ENCODE measurements around the gene SLC25A21. TPM values are rescaled to one million over a fixed set of nuclear protein-coding genes. Genes with fewer than 3 reads are reported as not detected.

SLC25A21 gene
- polyA plus RNA-seq, 3 donors: 0.24 to 0.54 (median 0.34) TPM

DNA sequence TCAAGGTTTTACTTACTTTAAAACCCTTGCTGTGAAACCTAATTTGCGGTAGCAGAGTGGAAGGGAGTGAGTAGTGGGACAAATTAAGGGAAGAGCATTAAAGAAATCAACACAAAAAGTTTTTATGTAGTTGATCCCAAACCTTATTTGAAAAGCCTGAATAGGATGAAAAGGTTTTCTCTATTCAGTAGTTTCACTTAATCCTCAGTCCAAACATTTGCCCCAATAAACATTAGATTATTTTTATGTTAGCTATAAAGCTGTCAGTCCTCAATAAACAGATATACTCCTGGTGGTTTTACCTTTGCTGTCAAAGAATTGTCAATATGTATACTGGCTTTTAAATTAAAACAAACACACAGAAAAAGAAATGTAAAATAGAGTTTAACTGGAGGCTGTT is 374.8 kb downstream of the SLC25A21 start:
- no peak overlapping the region for H3K27ac ChIP-seq (ENCODE audit: low read depth, low read length)
- WGBS, 3 donors: 73 to 74% (median 74%) methylated on average over 1 of the region's 1 CpG

DNA sequence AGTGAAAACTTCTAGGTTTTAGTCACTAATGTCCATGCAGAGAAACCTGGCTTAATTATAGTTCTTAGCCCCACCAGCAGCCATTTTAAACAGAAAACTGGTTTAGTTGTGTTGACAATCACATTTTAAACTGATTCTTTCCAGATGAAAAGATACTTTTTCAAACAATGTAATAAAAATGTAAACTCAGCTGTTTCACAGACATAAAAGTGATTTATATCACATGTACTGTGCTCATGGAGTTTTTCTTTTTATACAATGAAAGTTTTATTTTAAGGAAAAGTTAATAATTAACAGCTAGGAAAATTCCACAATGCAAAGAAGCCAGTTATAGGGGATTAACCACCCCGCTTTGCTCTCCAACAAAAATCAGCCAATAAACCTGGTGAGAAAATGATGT is 381.0 kb downstream of the SLC25A21 start:
- H3K27ac ChIP-seq (ENCODE audit: low read depth, low read length): no peak overlapping the region
- 51 to 85% (median 68%) methylated on average over 1 of the region's 1 CpG for WGBS, 3 donors

DNA sequence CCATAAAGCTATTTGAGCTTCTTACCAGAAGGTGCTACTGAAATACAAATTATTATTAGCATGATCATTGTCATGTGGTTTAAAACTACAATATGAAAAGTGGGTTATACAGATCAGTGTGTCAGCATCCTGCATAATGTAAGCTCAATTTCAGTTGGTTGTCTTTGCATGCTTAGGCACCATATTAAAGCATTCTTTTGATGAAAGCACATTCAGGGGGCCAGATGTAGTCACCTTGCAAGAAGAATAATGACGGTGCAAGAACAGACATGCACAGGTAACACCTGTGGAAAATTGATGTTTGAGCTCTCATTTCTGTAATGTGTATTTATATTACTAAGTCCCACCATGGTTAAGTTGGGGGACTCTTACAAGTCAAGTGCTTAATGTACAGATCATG is 386.9 kb downstream of the SLC25A21 start:
- no peak overlapping the region for H3K27ac ChIP-seq (ENCODE audit: low read depth, low read length)
- WGBS, 3 donors: 60 to 96% (median 81%) methylated on average over 1 of the region's 1 CpG

DNA sequence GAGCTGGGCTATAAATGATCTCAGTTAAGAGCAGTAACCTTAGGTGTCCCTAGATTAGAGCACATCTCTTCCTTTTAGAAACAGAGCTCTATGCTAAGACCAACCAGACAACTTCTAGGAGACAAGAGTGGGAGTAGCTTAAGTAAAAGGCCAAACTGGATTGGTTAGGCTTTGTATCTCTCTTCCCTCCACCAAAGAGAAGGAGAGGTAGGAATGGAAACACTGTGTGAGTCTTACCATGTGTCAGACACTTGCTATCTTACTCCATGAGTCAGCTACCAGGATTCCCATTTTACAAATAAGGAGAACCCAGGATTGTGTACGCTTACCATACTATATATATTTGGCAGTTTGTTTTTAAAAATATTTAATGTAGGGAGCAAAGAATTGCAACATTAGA is 387.9 kb downstream of the SLC25A21 start:
- WGBS, 3 donors: 75 to 92% (median 90%) methylated on average over 1 of the region's 1 CpG
- H3K27ac ChIP-seq (ENCODE audit: low read depth, low read length): no peak overlapping the region

DNA sequence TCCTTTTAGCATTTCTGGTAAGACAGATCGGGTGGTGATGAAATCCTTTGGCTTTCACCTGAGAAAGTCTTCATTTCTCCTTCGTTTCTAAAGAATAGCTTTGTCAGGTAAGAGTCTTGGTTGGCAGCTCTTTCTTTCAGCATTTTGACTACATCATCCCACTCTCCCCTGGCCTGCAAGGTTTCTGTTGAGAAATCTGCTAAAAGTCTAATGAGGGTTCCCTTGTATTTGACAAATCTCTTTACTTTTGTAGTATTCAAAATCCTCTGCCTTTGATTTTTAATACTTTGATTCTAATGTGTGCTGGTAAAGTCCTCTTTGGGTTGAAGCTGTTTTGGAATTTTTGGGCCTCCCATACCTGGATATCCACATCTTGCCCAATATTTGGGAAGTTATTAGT is 390.5 kb downstream of the SLC25A21 start:
- no peak overlapping the region for H3K27ac ChIP-seq (ENCODE audit: low read depth, low read length)
- 86 to 90% (median 89%) methylated on average over 2 of the region's 2 CpGs for WGBS, 3 donors

DNA sequence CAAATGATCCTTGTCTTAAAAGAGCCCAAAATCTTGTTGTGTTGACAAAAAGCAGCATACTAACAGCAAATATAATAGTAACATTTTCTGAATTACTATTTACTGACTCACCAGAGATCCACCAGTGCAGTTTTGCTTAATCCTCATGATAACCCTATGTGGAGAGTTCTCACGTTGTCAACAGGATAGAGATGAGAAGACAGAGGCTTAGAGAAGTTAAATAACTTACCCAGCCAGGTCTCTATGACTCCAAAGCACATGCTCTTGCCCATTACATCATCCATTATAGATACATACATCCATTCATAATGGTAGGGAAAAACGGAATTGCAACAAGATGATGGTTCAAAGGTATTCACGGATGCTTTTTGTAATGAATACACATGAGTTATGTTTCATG is 398.8 kb downstream of the SLC25A21 start:
- no peak overlapping the region for H3K27ac ChIP-seq (ENCODE audit: low read depth, low read length)
- WGBS, 3 donors: 53 to 78% (median 76%) methylated on average over 3 of the region's 3 CpGs

DNA sequence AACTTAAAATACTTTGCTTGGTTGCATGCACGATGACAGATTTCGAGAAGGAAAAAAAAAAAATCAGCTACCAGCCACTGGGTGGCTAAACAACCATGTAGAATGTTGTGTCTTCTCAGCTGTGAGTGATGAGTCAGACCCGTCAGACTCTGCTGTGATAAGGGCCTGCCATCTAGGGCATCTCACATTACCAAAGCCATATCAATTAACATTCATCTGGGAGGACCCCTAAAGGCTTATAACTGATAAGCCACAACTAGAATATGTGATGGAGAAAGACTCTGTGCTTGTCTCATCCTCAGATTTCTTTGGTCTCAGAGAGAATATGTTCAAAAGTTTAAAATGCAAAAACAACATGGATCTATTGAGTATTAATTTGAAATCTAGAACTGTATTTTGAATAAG is 399.3 kb downstream of the SLC25A21 start:
- no peak overlapping the region for H3K27ac ChIP-seq (ENCODE audit: low read depth, low read length)
- WGBS, 3 donors: 33 to 66% (median 44%) methylated on average over 3 of the region's 3 CpGs

DNA sequence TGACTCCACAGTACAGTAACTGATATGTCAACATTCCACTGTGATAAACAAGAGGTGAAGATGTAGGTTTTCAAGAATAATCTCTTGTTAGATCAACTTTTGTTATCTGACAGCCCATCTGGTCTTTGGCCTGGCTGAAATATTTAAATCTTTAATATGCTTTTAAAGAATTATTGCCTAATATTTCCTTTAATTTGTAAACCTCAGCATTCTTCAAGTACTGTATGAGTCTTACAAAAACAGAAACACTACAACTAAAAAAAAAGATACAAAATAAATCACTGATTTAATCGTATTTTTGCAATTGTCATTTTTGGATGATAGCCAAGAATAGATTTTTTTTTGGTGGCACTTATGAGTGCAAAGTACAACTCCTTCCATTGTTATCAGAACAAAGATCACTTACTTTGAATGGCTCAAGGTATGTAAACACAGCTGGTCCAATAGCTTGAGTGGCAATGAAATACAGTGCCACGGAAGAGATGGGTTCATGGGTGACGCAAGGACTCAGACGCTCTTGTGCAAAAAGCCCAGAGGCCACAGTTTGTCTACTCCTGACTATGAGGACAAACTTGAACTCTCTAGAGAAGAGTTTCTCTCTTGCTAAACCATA is 401.3 kb downstream of the SLC25A21 start:
- H3K27ac ChIP-seq (ENCODE audit: low read depth, low read length): no peak overlapping the region

DNA sequence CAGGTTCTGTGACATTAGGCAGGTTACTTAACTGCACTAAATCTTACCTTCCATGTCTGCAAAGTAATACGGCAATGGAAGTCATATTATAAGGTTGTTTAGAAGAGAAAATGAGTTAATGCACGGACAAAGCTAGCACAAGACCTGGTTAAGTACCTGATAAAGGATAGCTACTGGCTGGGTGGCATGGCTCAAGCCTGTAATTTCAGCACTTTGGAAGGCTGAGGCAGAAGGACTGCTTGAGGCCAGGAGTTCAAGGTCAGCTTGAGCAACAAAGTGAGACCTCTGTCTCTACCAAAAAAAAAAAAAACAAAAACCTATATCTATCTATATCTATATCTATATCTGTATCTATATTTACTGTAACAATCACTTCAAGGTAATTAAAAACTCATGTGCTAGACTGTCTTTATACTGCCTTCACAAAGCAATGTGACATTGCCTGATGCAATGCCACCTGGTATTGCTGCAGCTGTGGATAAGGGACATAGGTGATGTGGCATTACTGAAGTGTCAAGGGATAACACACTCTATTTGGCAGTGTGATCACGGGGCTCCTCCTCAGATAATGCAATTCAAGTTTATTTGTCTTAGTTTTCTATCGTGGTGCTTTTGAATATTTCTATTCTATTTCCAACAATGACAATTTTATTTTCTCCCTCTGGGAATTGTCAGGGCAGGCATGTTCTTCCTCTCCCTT is 403.6 kb downstream of the SLC25A21 start:
- H3K27ac ChIP-seq (ENCODE audit: low read depth, low read length): no peak overlapping the region
- WGBS, 3 donors: 66 to 82% (median 73%) methylated on average over 4 of the region's 4 CpGs

More for the DNA sequence above, 401.3 kb downstream of the SLC25A21 start:
- WGBS, 3 donors: 35 to 59% (median 56%) methylated on average over 4 of the region's 4 CpGs

DNA sequence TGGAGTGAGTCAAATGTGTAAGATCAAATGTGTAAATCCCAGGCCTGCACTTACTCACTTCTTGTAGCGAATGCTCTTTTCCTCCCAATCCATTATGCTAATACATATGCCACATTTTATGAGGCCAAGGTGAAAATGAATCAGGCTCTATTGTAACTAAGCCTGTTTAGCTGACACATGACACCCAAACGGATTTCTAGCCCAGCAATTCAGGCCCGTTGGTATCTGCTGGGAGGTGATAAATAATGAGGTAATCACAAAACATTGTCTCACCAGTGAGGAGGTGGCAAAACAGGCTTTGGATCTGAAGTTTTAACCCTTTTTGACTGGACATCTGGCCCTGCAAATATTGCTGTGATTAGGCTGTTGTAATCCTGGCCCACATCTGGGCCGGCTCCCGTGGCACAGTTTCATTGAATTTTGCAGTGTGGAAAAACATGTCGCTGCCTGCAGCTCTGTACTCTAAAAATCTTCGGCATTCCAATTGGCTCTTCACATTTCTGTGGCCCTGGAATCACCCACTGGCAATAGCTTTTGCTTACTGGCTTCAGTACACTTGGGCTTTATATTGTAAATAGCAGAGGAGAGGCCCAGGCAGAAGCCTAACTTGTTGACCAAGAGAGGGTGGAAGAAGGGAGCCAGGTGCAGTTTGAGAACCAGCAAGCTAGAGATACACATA is 404.7 kb downstream of the SLC25A21 start:
- WGBS, 3 donors: 40 to 56% (median 54%) methylated on average over 7 of the region's 7 CpGs
- no peak overlapping the region for H3K27ac ChIP-seq (ENCODE audit: low read depth, low read length)

DNA sequence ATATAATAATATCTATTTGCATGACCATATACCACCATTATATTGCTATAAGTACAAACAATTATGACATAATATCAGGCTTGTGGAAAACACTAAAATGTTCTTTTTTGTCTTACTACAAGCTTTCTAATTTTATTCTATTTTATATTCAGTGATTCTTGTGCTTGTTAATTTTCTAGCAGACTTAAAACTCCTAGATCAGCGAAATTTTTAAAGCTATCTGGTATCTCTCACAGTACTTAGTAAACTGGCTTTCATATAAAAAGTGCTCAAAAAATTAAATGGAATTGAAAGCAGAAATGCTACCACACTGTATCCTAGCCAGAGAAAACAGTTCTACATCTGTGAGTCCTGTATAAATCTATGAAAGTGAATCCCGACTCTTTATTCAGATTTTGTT is 405.4 kb downstream of the SLC25A21 start:
- 65 to 77% (median 76%) methylated on average over 2 of the region's 2 CpGs for WGBS, 3 donors
- H3K27ac ChIP-seq (ENCODE audit: low read depth, low read length): no peak overlapping the region

DNA sequence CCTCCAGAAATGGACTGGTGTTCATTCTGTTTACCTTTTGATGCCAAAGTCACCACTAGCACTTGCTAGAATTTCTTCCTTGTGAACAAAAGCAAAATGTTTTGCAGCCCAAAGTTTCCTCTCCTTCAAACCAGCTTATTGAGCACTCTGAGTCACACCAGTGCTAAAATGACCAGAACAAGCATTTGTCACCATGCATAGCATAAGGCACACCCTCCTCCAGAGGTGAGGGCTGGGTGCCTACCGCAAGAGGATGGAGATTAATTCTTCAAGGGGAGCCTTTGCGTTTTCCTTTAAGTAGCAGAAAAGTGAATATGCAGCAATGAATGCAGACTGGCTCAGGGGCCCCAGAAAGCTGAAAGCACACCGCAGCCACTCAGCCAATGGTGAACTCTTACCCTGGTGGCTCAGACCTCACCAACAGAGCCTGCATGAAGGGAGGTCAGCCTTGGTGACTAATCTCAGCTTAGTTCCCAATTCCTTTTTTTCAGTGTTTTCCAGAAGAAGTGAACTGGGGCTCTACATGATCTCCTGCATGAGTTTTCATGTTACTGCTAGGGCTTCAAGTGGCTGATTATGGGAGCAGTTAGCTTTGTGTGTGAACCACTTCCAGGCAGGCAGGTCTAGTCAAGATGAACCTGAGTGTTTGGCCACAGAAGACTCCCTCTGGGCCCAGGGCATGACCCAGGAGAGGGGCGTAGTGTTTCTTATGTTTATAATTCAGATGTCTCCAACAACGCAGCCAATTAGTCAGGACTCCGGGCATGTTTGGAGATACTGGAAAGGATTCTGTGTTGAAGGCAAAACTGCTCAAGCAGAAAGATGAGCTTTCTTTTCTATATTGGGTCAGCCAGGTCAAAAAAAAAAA is 414.4 kb downstream of the SLC25A21 start:
- WGBS, 3 donors: 68 to 79% (median 77%) methylated on average over 6 of the region's 6 CpGs
- no peak overlapping the region for H3K27ac ChIP-seq (ENCODE audit: low read depth, low read length)

DNA sequence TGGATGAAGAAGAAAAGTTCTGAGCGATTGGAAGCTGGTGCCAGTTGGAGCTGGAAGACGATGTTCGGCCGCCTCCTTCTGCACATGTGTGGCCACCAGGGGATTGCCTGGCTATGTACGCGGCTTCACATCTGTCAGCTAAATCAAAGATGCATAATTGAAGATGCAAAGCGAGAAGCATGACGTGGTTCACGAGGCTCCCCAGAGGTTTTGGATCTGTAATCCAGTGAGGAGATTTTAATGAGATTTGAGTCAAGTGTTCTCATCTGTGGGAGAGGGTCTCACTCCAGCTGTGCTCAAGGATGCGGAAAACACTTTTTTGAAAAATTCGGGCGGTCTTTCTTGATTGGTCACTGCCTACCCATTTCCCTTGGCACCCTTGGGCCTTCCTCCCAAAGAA is 416.2 kb downstream of the SLC25A21 start:
- H3K27ac ChIP-seq (ENCODE audit: low read depth, low read length): no peak overlapping the region
- 83 to 90% (median 87%) methylated on average over 12 of the region's 12 CpGs for WGBS, 3 donors

DNA sequence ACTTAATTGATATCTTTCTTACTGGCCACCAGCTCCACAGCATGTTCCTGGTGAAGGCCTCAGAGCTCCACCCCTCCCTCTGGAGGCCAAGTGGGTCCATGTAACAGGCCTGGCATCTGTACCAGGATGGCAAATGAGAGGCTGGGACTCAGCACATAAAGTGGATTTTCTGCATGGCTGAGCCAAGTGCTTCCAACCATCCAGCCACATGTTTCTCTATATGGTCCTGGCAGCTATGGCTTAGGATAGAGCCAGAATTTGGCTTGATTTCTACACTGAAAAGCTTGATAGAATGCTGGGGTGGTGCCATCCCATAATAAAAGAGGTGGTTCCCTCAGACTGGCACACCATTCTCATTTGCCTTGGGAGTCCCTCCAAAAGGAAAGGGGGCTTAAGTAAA is 416.6 kb downstream of the SLC25A21 start:
- no peak overlapping the region for H3K27ac ChIP-seq (ENCODE audit: low read depth, low read length)

DNA sequence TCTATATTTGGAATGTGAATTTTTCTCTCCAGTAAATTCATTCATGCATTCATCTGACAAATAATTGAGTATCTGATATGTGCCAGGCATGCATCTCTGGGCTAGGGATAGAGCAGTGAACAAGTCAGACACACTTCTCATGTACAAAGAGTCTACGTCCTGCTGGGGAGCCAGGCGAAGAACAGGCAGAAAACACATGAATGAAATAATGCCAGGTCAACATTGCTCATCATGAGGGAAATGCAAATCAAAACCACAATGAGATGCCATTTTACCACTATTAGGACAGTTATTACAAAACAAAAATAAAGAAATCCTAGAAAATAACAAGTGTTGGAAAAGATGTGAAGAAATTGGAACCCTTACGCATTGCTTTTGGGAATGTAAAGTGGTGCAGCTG is 420.5 kb downstream of the SLC25A21 start:
- WGBS, 3 donors: 91 to 93% (median 93%) methylated on average over 3 of the region's 3 CpGs
- H3K27ac ChIP-seq (ENCODE audit: low read depth, low read length): no peak overlapping the region

DNA sequence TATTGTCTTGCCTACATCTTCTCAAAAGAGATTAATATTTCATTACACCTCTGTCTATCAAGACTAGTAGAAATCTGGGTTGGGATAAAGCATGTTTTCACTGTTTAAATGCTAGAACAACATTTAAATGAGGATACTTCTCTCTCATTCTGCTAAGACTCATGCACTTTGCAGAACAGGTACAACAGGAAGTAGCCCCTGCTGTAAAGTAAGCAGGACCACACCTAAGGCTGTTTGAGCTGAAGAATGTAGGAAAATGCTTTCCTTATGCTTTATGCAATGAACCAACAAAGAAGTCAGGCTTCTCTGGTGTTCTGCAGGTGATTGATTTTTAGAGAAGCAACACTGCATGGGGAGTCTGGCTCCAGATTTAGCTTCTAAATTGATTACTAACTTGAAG is 421.3 kb downstream of the SLC25A21 start:
- H3K27ac ChIP-seq (ENCODE audit: low read depth, low read length): no peak overlapping the region

DNA sequence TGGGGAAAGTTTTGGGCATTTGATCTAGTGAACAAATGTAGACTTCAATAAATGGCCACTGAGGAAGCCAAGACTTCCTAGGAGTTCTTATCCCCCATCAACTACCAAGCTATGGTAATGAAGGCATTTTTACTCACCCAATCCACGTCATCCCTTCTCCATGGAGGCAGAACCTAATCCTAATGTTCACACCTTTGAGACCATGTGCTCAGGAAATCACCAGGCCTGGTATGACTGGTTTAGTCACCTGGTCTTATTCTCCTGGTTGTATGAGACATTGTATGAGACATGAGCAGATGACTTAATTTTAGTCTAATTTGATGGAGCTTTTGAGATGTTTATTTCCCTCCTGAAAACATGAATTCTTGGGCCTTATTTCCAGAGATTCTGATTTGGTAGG is 422.2 kb downstream of the SLC25A21 start:
- H3K27ac ChIP-seq (ENCODE audit: low read depth, low read length): no peak overlapping the region
- 64 to 68% (median 66%) methylated on average over 1 of the region's 1 CpG for WGBS, 3 donors

DNA sequence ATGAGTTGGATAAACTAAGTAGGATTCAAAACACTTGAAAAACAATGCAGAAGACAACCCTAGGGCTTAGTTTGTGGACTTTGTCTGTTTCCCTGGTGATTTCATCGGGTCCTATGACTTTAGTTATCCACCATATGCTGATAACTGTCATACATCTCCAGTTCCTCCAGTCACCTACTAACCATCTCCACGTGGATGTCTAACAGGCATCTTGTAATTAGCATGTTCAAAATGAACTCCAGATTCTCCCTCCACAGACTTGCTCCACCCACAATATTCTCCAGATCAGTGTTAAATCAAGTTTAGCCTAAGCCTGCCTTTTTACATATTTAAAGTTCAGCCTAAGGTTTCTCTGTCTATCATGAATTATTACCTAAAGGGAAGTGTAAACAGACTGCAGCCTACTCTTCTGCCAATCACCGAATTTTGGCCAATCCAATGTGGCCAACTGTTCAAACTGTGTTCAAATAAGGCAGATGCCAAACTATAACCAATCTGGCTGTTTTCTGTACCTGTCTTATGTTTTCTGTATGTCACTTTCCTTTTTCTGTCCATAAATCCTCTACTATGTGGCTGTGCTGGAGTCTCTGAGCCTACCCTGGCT is 423.7 kb downstream of the SLC25A21 start:
- no peak overlapping the region for H3K27ac ChIP-seq (ENCODE audit: low read depth, low read length)
- WGBS, 3 donors: 60 to 69% (median 69%) methylated on average over 3 of the region's 3 CpGs

All from adipose tissue (tissue), 3 donors.